NOMO-1 treated with dmso at 0.1 percent for 144 hours (cell line): ENCODE results near the gene CHTOP.
A peak's percentile ranks its signal among the peaks of the same experiment; 100 is the strongest.
"Not testable (repeated sequence)": the region's sequence is repeated elsewhere in the genome, so short reads cannot be mapped to it uniquely, and the experiment has no call there.

ENCODE experiments used
- DNase-seq: peaks from one replicate; lab custom pipeline; 2025; ENCODE audit not compliant: unreplicated experiment; lab: John Stamatoyannopoulos, UW

Gene CHTOP

DNA sequence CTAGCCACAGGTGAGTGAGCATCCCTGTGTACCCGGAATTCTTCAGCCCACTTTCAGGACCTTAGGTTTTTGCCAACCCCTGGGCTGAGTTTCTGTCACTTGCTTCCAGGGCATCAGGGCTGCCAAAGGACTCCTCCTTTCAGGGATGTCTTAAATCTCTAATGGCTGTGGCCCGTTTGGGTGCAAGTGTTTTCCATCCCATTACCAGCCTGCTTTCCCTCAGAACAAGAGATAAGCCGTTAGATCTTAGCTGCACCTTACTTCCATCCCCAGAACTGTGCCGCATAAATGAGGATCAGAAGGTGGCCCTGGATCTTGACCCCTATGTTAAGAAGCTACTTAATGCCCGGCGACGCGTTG, 25.3 kb downstream of the CHTOP start:
- no peak for DNase-seq

DNA sequence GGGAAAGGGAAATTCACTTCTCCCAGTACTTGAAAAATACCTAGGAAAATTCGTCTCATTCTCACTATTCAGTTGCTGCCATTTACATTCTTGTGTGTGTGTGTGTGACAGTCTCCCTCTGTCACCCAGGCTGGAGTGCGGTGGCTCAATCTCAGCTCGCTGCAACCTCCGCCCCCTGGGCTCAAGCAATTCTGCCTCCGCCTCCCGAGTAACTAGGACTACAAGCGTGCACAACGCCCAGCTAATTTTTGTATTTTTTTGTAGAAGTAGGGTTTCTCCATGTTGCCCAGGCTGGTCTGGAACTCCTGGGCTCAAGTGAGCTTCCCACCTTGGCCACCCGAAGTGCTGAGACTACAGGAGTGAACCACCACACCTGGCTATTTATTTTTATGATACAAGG, 25.8 kb downstream of the CHTOP start:
- no peak for DNase-seq

- DNase-seq, result no peak
Measured at GRCh38 chr1:153661111-153661708, 27.3 kb downstream of the CHTOP start.

GRCh38 chr1:153662269-153662668, 28.4 kb downstream of the CHTOP start:
- DNase-seq, result no peak

- DNase-seq, result peak; percentile 9
Measured at GRCh38 chr1:153663211-153663610, 29.3 kb downstream of the CHTOP start.

DNA sequence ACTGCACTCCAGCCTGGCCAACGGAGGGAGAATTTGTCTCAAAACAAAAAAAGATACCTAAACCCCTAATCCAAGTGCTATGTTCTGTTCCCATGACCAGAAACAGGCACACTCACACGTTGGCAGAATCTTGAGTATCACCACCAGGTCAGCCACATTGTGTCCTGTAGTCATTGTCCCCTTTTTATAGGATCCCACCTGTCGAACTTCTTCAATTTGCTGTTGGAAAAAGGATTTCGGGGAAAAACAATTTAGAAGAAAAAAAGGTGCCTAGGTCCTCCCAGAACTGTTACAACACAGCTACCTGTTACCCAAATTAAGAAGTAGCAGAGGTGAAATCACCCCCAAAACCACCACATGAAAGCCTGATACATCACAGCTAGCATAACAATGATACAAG, 33.6 kb downstream of the CHTOP start:
- no peak for DNase-seq

GRCh38 chr1:153668672-153669071, 34.8 kb downstream of the CHTOP start:
- not testable (repeated sequence) for DNase-seq

GRCh38 chr1:153669606-153670005, 35.7 kb downstream of the CHTOP start:
- no peak for DNase-seq

GRCh38 chr1:153670257-153670858, 36.5 kb downstream of the CHTOP start:
- no peak for DNase-seq

DNA sequence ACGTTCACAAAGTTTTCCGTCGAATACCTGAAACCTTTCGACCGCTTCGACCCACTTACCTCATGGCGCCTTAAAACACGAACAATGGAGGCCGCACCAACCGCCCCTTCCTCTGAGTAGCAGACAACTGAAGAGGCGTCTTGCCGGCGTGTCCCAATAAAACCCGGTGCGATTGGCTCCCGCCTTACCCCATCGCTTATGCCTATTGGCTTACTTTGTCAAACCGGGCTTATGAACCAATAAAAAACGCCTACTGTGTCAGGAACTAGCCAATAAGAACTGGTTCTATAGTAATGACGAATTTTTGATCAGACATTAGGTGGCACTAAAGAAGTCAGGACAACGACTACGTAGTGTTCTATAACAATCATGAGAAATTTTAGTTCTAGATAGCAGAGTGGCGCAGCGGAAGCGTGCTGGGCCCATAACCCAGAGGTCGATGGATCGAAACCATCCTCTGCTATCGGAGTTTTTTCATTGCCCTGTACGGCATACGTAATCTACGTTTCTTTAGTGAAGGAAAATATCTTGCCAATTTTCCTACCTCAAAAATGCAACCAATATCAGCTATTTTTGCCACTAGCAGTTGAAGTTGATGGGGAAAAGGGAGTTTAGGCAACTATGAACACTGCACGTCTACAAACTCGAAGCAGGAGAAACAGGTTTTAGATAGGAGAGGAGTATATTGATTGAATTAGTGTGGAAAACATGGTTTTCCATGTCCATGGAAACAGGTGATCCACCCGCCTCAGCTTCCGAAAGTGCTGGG, 37.2 kb downstream of the CHTOP start, which contains the start of gene ILF2:
Gene ILF2 (minus strand): TSS at position 135 of the 769 bp plus-strand sequence. CDS start 71 bp downstream, at position 64.
- peak; percentile 98 for DNase-seq

GRCh38 chr1:153671628-153672353, 37.9 kb downstream of the CHTOP start:
- DNase-seq, result peak; percentile 31

- DNase-seq, result no peak
Measured at GRCh38 chr1:153673511-153673910, 39.6 kb downstream of the CHTOP start.

DNA sequence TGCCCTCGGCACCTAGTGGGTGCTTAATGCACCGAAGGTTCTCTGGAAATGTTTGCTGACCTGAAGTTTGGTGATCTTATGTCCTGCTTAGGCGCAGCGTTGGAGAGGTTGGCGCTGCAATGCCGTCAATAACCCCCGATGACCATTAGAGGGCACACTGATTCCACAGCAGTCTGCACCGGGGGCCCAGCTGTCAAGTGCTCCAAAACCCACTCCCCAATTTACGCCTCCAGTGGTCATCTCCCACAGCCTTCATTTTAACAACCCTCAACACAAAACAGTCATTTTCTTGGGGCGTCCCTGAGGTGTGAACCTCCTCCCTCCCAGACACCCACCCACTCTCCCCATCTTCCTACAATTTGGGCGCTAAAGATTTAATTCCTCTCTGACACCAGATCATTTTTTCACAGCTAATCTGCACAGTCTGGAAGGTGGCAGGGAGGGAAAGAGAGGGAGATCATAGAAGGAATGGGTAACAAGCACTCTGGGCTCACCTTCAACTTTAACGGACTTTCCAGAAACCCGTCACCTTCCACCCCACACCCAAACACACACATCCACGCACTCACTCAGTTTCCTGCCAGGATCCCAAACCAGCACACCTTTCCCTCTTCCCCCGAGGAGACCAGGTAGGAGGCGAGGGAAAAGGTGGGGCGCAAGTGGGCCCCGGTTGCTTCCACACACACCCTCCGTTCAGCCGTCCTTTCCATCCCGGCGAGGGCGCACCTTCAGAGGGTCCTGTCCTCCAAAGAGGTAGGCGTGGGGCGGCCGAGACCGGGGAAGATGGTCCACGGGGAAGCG, 44.1 kb downstream of the CHTOP start:
- no peak for DNase-seq

GRCh38 chr1:153678519-153679336, 44.9 kb downstream of the CHTOP start, which contains the start of gene NPR1:
NPR1 (plus strand) TSS chr1:153678688; CDS start chr1:153679109, 421 bp downstream.
- no peak for DNase-seq

DNA sequence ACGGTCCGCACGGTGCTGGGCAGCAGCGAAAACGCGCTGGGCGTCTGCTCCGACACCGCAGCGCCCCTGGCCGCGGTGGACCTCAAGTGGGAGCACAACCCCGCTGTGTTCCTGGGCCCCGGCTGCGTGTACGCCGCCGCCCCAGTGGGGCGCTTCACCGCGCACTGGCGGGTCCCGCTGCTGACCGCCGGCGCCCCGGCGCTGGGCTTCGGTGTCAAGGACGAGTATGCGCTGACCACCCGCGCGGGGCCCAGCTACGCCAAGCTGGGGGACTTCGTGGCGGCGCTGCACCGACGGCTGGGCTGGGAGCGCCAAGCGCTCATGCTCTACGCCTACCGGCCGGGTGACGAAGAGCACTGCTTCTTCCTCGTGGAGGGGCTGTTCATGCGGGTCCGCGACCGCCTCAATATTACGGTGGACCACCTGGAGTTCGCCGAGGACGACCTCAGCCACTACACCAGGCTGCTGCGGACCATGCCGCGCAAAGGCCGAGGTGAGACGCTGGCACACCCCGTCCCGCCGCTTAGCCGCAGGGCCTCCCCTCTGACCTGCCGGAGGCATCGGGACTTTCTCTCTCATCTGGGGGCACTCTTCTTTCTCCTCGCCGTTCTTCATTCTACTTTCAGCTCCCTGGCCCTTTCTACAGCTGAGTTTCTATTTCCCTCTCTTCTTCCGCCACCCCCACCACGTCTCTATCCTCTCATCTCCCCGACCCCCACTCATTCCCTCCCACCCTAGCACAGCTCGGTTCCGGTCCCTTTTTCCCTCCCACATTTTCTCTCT, 45.7 kb downstream of the CHTOP start:
- peak; percentile 9 for DNase-seq

DNA sequence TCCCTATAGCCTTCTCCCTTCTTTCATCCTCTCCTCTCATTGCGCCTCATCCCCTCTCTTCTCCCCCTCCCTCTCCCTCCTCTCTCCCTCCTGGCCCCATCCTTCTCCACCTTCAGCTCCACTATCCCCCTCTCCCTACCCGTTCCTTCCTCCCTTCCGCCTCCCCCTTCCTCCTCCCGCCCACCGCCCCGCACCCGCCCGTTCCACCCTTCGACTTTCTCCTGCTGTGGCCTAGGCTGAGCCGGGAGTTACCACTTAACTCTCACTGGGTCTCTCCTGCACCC, 46.2 kb downstream of the CHTOP start:
- no peak for DNase-seq

GRCh38 chr1:153682730-153683129, 48.9 kb downstream of the CHTOP start:
- no peak for DNase-seq

GRCh38 chr1:153683854-153684253, 50.0 kb downstream of the CHTOP start:
- DNase-seq, result no peak

DNA sequence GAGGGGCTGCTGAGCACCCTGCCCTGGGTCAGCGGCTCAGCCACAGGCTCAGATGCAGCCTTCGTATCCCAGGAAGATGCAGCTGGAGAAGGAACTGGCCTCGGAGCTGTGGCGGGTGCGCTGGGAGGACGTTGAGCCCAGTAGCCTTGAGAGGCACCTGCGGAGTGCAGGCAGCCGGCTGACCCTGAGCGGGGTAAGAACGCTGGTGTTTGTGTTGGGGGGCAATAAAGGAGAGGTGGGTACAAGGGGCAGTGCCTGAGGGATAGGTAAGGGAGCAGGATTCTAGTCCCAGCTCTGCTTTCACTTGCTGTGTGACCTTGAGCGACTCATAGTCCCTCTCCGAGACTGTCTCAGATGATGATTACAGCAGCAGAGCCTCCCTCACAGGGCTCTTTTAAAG, 51.0 kb downstream of the CHTOP start:
- no peak for DNase-seq
